ENCODE measurements around the gene ROCK2. TPM values are rescaled to one million over a fixed set of nuclear protein-coding genes. Genes with fewer than 3 reads are reported as not detected.

Gene ROCK2
- total and polyA plus RNA-seq, 9 of the 15 experiments (the other 6 are each of a cell fraction or from before 2014, with no cell fraction given) = 4.9 to 30.6 (median 14.3) TPM

- no peak for TF ChIP-seq ZNF408 (CRISPR knock-in tag; IDR thresholded peaks at IDR 0.05; ENCODE audit: low read depth)
- TF ChIP-seq CEBPG (CRISPR knock-in tag; IDR thresholded peaks at IDR 0.05) = no peak
- TF ChIP-seq CEBPG (tag; conservative IDR thresholded peaks at IDR 0.05 in 1 of 2, IDR thresholded peaks at IDR 0.05 in 1 of 2) = no peak
- TF ChIP-seq E2F1 (CRISPR knock-in tag; IDR thresholded peaks at IDR 0.05) = no peak
- TF ChIP-seq U2AF2 (optimal IDR thresholded peaks at IDR 0.05; ENCODE audit: low read depth, low read length) = no peak
- TF ChIP-seq TAF1 (IDR thresholded peaks at IDR 0.05; ENCODE audit: control insufficient read depth, extremely low read depth, insufficient read depth, low read length, severe bottlenecking) = no peak
- TF ChIP-seq TCFL5 (CRISPR knock-in tag; conservative IDR thresholded peaks at IDR 0.05) = no peak
- TF ChIP-seq SMAD2 (IDR thresholded peaks at IDR 0.05; ENCODE audit: low read depth, low read length) = no peak
- no peak for TF ChIP-seq MED1 (CRISPR knock-in tag; IDR thresholded peaks at IDR 0.05; ENCODE audit: borderline replicate concordance)
- TF ChIP-seq SREBF2 (CRISPR knock-in tag; IDR thresholded peaks at IDR 0.05) = no peak
- TF ChIP-seq CREB1 (IDR thresholded peaks at IDR 0.05) = peak; percentile 82; the same call in 1 of the 2 replicates
- no peak for TF ChIP-seq CREB1 (CRISPR knock-in tag; IDR thresholded peaks at IDR 0.05)
- no peak for TF ChIP-seq ZNF143 (CRISPR knock-in tag; IDR thresholded peaks at IDR 0.05)
- no peak for TF ChIP-seq MAFK (IDR thresholded peaks at IDR 0.05; ENCODE audit: low read length)
- TF ChIP-seq SMAD3 (CRISPR knock-in tag; conservative IDR thresholded peaks at IDR 0.05) = 0 out of 2 replicates have a peak, but pooled peaks have one; percentile 14
- TF ChIP-seq HMBOX1 (IDR thresholded peaks at IDR 0.05) = peak; percentile 76
- TF ChIP-seq KLF13 (tag; IDR thresholded peaks at IDR 0.05; ENCODE audit: borderline replicate concordance, low read depth) = no peak
- TF ChIP-seq HMG20A (CRISPR knock-in tag; conservative IDR thresholded peaks at IDR 0.05) = no peak
- no peak for TF ChIP-seq TFAM (CRISPR knock-in tag; conservative IDR thresholded peaks at IDR 0.05)
- TF ChIP-seq ZSCAN32 (CRISPR knock-in tag; IDR thresholded peaks at IDR 0.05) = no peak
- peak in 1 of 2 experiments; percentile 89; a peak in 2 of 4 replicates for TF ChIP-seq ZMIZ1 (IDR thresholded peaks at IDR 0.05; ENCODE audit: low read depth in 2 of 2, low read length in 2 of 2)
- TF ChIP-seq PHTF2 (CRISPR knock-in tag; IDR thresholded peaks at IDR 0.05) = no peak
- TF ChIP-seq FOXA1 (IDR thresholded peaks at IDR 0.05; ENCODE audit: borderline replicate concordance) = no peak
- 0 out of 2 replicates have a peak, but pooled peaks have one; percentile 29 for TF ChIP-seq MEF2D (tag; conservative IDR thresholded peaks at IDR 0.05; ENCODE audit: low read depth)
Observed at GRCh38 chr2:11279398-11279797, 65.0 kb downstream of the ROCK2 start (continued).
